ENCODE data around the gene CENPB.

CENPB gene

GRCh38 chr20:3819411-3820047, 33.0 kb upstream of the CENPB start:
- Histone ChIP-seq H3K4me2 (ENCODE audit: low read length) (peak overlapping the region; percentile 81), H3K9me3 (ENCODE audit: control insufficient read depth, insufficient read depth, low read length) (no peaks in the 10 kb centered on the region), H3K36me3 (ENCODE audit: control insufficient read depth, low read length) (peaks cover 17% of the 10 kb centered on the region), H3K27me3 (ENCODE audit: control insufficient read depth, low read length) (no peaks in the 10 kb centered on the region; the same call in 1 of the 2 replicates), H3K4me3 (ENCODE audit: low read length) (peak overlapping the region; percentile 85), H3K27ac (ENCODE audit: low read depth, low read length) (peak overlapping the region; percentile 10; the same call in 1 of the 2 replicates), H3K9me2 (replicated peaks; ENCODE audit: control insufficient read depth, low read length) (no peaks in the 10 kb centered on the region), H4K20me1 (ENCODE audit: control insufficient read depth, insufficient read depth, low read depth, low read length) (no peaks in the 10 kb centered on the region), H3F3A (ENCODE audit: control insufficient read depth, insufficient read depth) (no peaks in the 10 kb centered on the region), H3K79me2 (ENCODE audit: control insufficient read depth, low read length) (peaks cover 14% of the 10 kb centered on the region), H3K4me1 (ENCODE audit: control insufficient read depth, low read length) (peaks cover 24% of the 10 kb centered on the region)
- no peak for TF ChIP-seq EZH2phosphoT487 (IDR thresholded peaks at IDR 0.05; ENCODE audit: borderline replicate concordance, low read length)
- no peak for TF ChIP-seq CTCF (IDR thresholded peaks at IDR 0.05; ENCODE audit: low read depth, low read length, poor library complexity, severe bottlenecking)

- Histone ChIP-seq H3F3A (ENCODE audit: control insufficient read depth, insufficient read depth) (no peaks in the 10 kb centered on the region), H3K9me2 (replicated peaks; ENCODE audit: control insufficient read depth, low read length) (no peaks in the 10 kb centered on the region), H3K27me3 (ENCODE audit: control insufficient read depth, low read length) (no peaks in the 10 kb centered on the region; the same call in 1 of the 2 replicates), H3K4me1 (ENCODE audit: control insufficient read depth, low read length) (peaks cover 24% of the 10 kb centered on the region), H3K27ac (ENCODE audit: low read depth, low read length) (no peak overlapping the region), H3K9me3 (ENCODE audit: control insufficient read depth, insufficient read depth, low read length) (no peaks in the 10 kb centered on the region), H4K20me1 (ENCODE audit: control insufficient read depth, insufficient read depth, low read depth, low read length) (no peaks in the 10 kb centered on the region), H3K4me2 (ENCODE audit: low read length) (peak overlapping the region; percentile 25; the same call in 1 of the 2 replicates), H3K36me3 (ENCODE audit: control insufficient read depth, low read length) (peaks cover 10% of the 10 kb centered on the region), H3K79me2 (ENCODE audit: control insufficient read depth, low read length) (peaks cover 14% of the 10 kb centered on the region), H3K4me3 (ENCODE audit: low read length) (no peak overlapping the region)
- TF ChIP-seq CTCF (IDR thresholded peaks at IDR 0.05; ENCODE audit: low read depth, low read length, poor library complexity, severe bottlenecking) (peak; percentile 64), EZH2phosphoT487 (IDR thresholded peaks at IDR 0.05; ENCODE audit: borderline replicate concordance, low read length) (no peak)
Observed at GRCh38 chr20:3818155-3819151, 31.9 kb upstream of the CENPB start.

- Histone ChIP-seq H3K9me3 (ENCODE audit: control insufficient read depth, insufficient read depth, low read length) (no peaks in the 10 kb centered on the region), H3K36me3 (ENCODE audit: control insufficient read depth, low read length) (no peaks in the 10 kb centered on the region), H4K20me1 (ENCODE audit: control insufficient read depth, insufficient read depth, low read depth, low read length) (no peaks in the 10 kb centered on the region), H3F3A (ENCODE audit: control insufficient read depth, insufficient read depth) (no peaks in the 10 kb centered on the region), H3K9me2 (replicated peaks; ENCODE audit: control insufficient read depth, low read length) (no peaks in the 10 kb centered on the region), H3K27me3 (ENCODE audit: control insufficient read depth, low read length) (no peaks in the 10 kb centered on the region; the same call in 1 of the 2 replicates), H3K79me2 (ENCODE audit: control insufficient read depth, low read length) (peaks cover under 1% of the 10 kb centered on the region), H3K4me1 (ENCODE audit: control insufficient read depth, low read length) (peaks cover 25% of the 10 kb centered on the region), H3K4me2 (ENCODE audit: low read length) (no peak overlapping the region), H3K27ac (ENCODE audit: low read depth, low read length) (no peak overlapping the region), H3K4me3 (ENCODE audit: low read length) (no peak overlapping the region)
- TF ChIP-seq EZH2phosphoT487 (IDR thresholded peaks at IDR 0.05; ENCODE audit: borderline replicate concordance, low read length) (no peak), CTCF (IDR thresholded peaks at IDR 0.05; ENCODE audit: low read depth, low read length, poor library complexity, severe bottlenecking) (no peak)
Observed at GRCh38 chr20:3815703-3816315, 29.3 kb upstream of the CENPB start.

All from DOHH2 (cell line).